Tibial nerve (tissue), 4 donors: ENCODE measurements around the gene KRT75. TPM values are rescaled to one million over a fixed set of nuclear protein-coding genes. Genes with fewer than 3 reads are reported as not detected.

Source experiments
- DNase-seq, 2 donors: peaks; one replicate each; pipeline ENCODE4 v3.0.0-alpha.2; 2019; ENCODE audit warnings: low spot score in 2 of 2
- H3K27ac ChIP-seq, 4 donors: fragments of 200-600 bp; sonication (generic) in 3 of 4; one replicate each; pipeline ENCODE4 v1.5.1; 2017 to 2019; ENCODE audit warnings: mild to moderate bottlenecking in 1 of 4
- H3K27me3 ChIP-seq, 2 donors: fragments of 200-600 bp; sonication (generic) in 1 of 2; one replicate each; pipeline versions ENCODE4 v1.5.1 to v1.6.0; 2017 to 2019
- H3K36me3 ChIP-seq, 3 donors: fragments of 200-600 bp; sonication (generic); one replicate each; pipeline ENCODE4 v1.5.1; 2018 to 2019
- H3K4me1 ChIP-seq, 4 donors: fragments of 200-600 bp; sonication (generic) in 3 of 4; one replicate each; pipeline ENCODE4 v1.5.1; 2017 to 2019
- H3K4me3 ChIP-seq, 4 donors: fragments of 200-600 bp; sonication (generic) in 3 of 4; one replicate each; pipeline ENCODE4 v1.5.1; 2017 to 2019; ENCODE audit warnings: mild to moderate bottlenecking in 1 of 4, moderate library complexity in 1 of 4
- H3K9me3 ChIP-seq, 4 donors: fragments of 200-600 bp; sonication (generic) in 3 of 4; one replicate each; pipeline ENCODE4 v1.5.1; 2017 to 2019
- EP300 ChIP-seq, 2 donors: sonication (generic); formaldehyde crosslinking; IDR thresholded peaks; one replicate each; pipeline ENCODE4 v1.6.1; 2017; ENCODE audit warnings: antibody characterized with exemption in 2 of 2, mild to moderate bottlenecking in 1 of 2
- POLR2A ChIP-seq, 2 donors: fragments of 450-650 bp; IDR thresholded peaks; one replicate each; pipeline ENCODE4 v1.6.1; 2017; ENCODE audit warnings: antibody characterized with exemption in 2 of 2, mild to moderate bottlenecking in 2 of 2, moderate library complexity in 2 of 2
- WGBS, 2 donors: methylation state at CpG; one replicate each; pipeline ENCODE4 v1.1.5; 2018; 5-methylcytosine and 5-hydroxymethylcytosine counted together
- total RNA-seq, 4 donors: library from RNA; depleted of rRNA; stranded (reverse); fragments of >200 nt; gene quantifications; one replicate each; pipeline ENCODE4 v1.1.0, GENCODE V29; 2016
- TF ChIP-seq, protein P1 (sequence below), 5 experiments: fragments of 200-600 bp in 3 of 5; fragments of 450-650 bp in 2 of 5; sonication (generic) in 3 of 5; IDR thresholded peaks; one replicate each; pipeline ENCODE4 v1.5.1; 2016 to 2019; ENCODE audit warnings: antibody characterized with exemption in 5 of 5, mild to moderate bottlenecking in 3 of 5, moderate library complexity in 2 of 5

Gene KRT75
- total RNA-seq, 4 donors from 2014 or later = not detected

DNA sequence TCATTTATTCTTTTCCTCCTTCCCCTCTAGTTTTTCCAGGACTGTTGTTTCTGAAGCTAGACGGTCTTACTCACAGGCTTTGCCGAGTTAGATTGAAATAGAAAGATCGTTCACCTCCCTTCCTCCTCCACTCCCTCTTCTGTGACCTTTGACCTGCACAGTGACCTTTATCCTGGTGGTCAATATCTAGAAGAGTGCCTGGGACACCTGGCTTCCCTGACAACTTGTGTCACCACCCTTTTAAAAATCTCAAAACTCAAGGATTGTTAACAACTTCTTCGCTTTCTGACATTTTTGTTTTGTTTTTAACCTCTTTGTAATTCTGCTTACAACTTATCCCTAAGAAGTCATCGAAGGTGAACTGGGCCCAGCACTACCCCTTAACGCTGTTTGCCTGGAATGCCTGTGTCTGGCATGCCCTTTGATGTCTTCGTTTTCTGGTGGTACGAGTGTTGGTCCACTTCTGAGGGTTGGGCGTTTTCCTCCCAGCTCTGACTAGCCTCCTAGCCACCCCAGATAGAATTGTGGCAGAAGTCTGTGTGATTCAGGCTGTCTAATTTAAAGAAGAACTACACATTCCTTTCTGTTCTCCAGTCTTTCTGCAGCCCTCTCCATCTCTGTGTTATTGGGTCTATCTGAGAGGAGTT lies 2.8 kb upstream of the KRT75 start:
- WGBS, 2 donors = 71 to 75% methylated on average over 9 of the region's 9 CpGs
- no peaks in the 10 kb centered on the region for H3K4me1 ChIP-seq
- H3K36me3 ChIP-seq = no peaks in the 10 kb centered on the region
- H3K27ac ChIP-seq = no peak overlapping the region
- no peak overlapping the region for H3K4me3 ChIP-seq
- H3K27me3 ChIP-seq = peaks cover 0 to 8% of the 10 kb centered on the region in 2 donors
- H3K9me3 ChIP-seq = no peaks in the 10 kb centered on the region
- no peak for DNase-seq
- TF ChIP-seq, protein P1, sequence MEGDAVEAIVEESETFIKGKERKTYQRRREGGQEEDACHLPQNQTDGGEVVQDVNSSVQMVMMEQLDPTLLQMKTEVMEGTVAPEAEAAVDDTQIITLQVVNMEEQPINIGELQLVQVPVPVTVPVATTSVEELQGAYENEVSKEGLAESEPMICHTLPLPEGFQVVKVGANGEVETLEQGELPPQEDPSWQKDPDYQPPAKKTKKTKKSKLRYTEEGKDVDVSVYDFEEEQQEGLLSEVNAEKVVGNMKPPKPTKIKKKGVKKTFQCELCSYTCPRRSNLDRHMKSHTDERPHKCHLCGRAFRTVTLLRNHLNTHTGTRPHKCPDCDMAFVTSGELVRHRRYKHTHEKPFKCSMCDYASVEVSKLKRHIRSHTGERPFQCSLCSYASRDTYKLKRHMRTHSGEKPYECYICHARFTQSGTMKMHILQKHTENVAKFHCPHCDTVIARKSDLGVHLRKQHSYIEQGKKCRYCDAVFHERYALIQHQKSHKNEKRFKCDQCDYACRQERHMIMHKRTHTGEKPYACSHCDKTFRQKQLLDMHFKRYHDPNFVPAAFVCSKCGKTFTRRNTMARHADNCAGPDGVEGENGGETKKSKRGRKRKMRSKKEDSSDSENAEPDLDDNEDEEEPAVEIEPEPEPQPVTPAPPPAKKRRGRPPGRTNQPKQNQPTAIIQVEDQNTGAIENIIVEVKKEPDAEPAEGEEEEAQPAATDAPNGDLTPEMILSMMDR (IDR thresholded peaks at IDR 0.05) = no peak
- TF ChIP-seq POLR2A (IDR thresholded peaks at IDR 0.05) (no peak), EP300 (IDR thresholded peaks at IDR 0.05) (no peak)

DNA sequence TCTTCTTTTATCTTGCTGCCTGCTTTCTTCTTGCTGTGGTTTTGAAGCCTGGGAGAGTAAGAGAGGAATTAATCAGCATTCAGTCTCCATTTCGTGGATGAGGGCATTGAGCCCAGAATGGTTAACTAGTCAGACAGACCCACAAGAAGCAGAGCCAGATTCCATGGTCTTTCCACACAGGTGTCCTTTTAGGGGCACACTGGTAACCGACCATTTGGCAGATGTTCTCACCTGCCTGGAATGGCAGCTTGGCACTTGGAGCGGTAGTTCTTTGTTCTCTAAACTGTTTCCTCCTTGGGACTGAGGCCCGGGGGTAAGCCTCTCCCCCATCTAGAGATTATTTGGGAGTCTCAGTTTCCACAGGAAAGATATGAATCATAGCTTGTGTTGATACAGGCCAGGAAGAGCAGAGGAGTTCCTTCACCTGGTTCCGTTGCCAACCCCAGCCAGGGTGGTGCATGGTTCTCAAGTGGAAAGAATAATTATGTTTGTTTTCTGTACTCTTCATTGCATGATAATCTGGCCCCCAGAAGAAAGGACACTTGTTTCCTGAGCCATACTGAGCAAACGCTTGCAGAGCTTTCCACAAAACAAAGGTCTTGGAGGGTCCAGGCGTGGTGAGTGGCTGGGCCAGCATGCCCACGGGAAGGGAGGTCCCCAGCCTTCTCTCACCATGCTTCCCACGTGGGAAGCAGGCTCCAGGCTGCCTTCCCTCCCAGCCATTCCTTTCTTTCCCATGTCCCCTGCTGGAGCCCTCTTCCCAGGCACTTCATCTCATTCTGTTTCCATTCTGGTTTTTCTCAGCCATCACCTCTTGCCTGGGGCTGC lies 2.0 kb upstream of the KRT75 start:
- Histone ChIP-seq H3K27ac (no peak overlapping the region), H3K9me3 (no peaks in the 10 kb centered on the region), H3K4me1 (no peaks in the 10 kb centered on the region), H3K27me3 (peaks cover 0 to 8% of the 10 kb centered on the region in 2 donors), H3K36me3 (no peaks in the 10 kb centered on the region), H3K4me3 (no peak overlapping the region)
- no peak for DNase-seq
- 48 to 54% methylated on average over 9 of the region's 9 CpGs for WGBS, 2 donors
- TF ChIP-seq POLR2A (IDR thresholded peaks at IDR 0.05) (no peak), EP300 (IDR thresholded peaks at IDR 0.05) (no peak)
- TF ChIP-seq, protein P1 (IDR thresholded peaks at IDR 0.05) = no peak

DNA sequence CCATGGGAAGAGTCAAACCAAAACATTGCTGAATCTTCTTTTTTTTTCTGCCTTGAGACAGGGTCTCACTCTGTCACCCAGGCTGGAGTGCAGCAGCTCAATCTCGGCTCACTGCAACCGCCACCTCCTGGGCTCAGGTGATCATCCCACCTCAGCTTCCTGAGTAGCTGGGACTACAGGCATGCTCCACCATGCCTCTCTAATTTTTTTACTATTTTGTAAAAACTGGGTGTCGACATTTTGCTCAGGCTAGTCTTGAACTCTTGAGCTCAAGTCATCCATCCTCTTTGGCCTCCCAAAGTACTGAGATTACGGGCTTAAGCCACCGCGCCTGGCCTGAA lies 1.5 kb upstream of the KRT75 start:
- Histone ChIP-seq H3K27ac (no peak overlapping the region), H3K4me3 (no peak overlapping the region), H3K9me3 (no peaks in the 10 kb centered on the region), H3K27me3 (peaks cover 0 to 8% of the 10 kb centered on the region in 2 donors), H3K36me3 (no peaks in the 10 kb centered on the region), H3K4me1 (no peaks in the 10 kb centered on the region)
- 88 to 95% methylated on average over 6 of the region's 6 CpGs for WGBS, 2 donors
- TF ChIP-seq, protein P1 (IDR thresholded peaks at IDR 0.05) = no peak
- no peak for TF ChIP-seq POLR2A (IDR thresholded peaks at IDR 0.05)
- no peak for TF ChIP-seq EP300 (IDR thresholded peaks at IDR 0.05)
- no peak for DNase-seq

DNA sequence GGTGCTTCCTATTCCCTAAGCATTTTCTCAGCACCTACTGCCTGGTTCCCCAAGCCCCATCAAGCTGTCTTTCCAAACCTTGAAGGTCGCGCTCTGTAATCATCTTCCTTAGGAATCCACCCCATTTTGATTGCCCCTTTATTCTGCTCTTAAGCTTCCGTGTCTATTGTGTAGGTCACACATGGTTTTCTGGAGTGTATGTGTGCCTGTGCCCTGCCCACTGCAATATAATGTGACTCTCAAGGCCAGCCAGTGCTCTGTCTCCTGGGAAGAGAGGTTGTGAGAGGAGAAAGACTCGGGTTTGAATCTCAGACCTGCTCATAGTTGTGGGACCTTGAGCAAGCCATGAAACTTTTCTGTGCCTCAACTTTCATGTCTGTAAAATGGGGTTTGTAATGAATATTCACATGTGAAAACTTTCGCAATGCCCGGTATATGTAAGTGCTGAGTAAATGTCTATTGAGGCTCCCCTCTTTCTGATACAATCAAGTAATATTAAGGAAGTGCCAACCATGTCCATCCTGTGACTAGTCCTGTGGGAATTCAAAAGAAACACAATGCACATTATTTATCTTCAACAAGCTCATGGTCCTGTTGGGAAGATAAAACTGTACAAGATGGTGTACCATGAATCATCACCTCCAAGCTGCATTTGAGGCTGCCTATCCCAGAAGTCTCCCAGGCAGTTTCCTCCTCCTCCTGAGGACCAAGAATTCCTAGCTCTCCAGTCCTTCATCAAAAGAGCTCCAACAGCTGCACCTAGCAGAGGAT lies 774 bp upstream of the KRT75 start:
- Histone ChIP-seq H3K27me3 (peaks cover 0 to 8% of the 10 kb centered on the region in 2 donors), H3K9me3 (no peaks in the 10 kb centered on the region), H3K36me3 (no peaks in the 10 kb centered on the region), H3K27ac (no peak overlapping the region), H3K4me1 (no peaks in the 10 kb centered on the region), H3K4me3 (no peak overlapping the region)
- DNase-seq = no peak
- 89 to 90% methylated on average over 6 of the region's 6 CpGs for WGBS, 2 donors
- TF ChIP-seq POLR2A (IDR thresholded peaks at IDR 0.05) (no peak), EP300 (IDR thresholded peaks at IDR 0.05) (no peak)
- TF ChIP-seq, protein P1 (IDR thresholded peaks at IDR 0.05) = no peak
